ENCODE data around the gene PTPN20.

DNA sequence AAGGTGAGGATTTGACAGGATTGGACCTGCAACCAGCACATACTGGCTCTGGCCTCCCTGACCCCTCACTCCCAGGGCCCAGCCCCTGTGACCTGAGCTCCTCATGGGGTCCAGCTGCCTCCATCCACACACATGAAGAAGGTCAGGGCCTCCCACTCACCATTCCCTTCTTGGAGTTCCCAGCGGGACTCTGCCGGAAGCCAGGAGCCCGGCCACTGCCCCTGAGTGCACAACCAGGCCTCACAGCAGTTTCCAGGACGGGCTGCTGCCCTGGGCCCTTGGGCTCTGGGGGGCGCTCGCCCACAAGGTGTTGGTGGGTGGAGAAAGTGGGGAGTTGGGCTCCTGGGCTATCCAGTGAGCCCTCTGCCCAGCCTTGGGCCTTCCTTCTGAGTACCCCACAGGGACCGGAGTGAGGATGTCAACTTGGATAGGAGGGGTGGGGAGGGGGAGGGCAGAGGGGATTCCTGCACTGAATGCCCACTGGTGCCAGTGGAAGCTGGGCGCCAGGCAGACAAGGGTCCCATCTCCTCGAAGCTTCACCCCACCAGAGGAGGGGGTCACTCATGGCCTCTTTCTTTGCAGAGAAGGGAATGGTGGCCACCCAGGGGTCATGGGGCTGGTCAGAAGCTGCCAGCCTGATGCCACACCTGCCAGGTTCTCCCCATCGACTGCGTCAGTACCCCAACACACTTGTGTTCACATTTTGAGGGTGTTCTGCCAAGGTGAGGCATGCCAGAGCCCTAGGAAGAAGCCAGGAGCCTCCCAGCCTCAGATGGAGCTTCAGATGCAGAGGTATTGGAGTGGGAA lies 115.3 kb downstream of the PTPN20 start:
- TF ChIP-seq, protein P1, sequence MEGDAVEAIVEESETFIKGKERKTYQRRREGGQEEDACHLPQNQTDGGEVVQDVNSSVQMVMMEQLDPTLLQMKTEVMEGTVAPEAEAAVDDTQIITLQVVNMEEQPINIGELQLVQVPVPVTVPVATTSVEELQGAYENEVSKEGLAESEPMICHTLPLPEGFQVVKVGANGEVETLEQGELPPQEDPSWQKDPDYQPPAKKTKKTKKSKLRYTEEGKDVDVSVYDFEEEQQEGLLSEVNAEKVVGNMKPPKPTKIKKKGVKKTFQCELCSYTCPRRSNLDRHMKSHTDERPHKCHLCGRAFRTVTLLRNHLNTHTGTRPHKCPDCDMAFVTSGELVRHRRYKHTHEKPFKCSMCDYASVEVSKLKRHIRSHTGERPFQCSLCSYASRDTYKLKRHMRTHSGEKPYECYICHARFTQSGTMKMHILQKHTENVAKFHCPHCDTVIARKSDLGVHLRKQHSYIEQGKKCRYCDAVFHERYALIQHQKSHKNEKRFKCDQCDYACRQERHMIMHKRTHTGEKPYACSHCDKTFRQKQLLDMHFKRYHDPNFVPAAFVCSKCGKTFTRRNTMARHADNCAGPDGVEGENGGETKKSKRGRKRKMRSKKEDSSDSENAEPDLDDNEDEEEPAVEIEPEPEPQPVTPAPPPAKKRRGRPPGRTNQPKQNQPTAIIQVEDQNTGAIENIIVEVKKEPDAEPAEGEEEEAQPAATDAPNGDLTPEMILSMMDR (IDR thresholded peaks at IDR 0.05; ENCODE audit: borderline replicate concordance, extremely low read depth, low read length, poor library complexity, severe bottlenecking): no peak
- no peak for TF ChIP-seq EZH2 (IDR thresholded peaks at IDR 0.05; ENCODE audit: borderline replicate concordance, low read depth, low read length, severe bottlenecking)
